AML-193 (cell line): ENCODE measurements around the gene DDX39A.
"Not testable (repeated sequence)": the region's sequence is repeated elsewhere in the genome, so short reads cannot be mapped to it uniquely, and the experiment has no call there.

Source experiments
- DNase-seq, 2 experiments: peaks; one replicate each; lab custom pipeline; 2025; lab: John Stamatoyannopoulos, UW

DDX39A gene

DNA sequence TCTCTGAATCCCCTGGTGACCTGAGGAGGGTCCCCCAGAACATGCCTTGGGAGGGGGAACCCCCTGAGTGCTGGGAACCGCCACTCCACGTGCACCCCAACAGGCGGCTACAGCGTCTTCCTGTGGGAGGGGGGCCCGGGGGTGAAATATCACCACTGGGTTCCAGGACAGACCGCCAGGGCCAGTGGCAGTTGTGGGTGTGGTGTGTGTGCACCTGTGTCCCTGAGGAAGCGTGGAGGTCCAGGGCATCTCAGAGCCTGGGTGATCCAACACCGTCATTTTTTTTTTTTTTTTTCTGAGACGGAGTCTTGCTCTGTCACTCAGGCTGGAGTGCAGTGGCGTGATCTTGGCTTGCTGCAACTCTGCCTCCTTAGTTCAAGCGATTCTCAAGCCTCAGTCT is 33.6 kb downstream of the DDX39A start:
- no peak for DNase-seq

- DNase-seq, result peak; percentile 81 to 87
Measured at GRCh38 chr19:14383661-14384555, 35.2 kb downstream of the DDX39A start.

GRCh38 chr19:14381689-14382474 is 37.3 kb downstream of the DDX39A start:
- peak; percentile 78 to 80 for DNase-seq

DNA sequence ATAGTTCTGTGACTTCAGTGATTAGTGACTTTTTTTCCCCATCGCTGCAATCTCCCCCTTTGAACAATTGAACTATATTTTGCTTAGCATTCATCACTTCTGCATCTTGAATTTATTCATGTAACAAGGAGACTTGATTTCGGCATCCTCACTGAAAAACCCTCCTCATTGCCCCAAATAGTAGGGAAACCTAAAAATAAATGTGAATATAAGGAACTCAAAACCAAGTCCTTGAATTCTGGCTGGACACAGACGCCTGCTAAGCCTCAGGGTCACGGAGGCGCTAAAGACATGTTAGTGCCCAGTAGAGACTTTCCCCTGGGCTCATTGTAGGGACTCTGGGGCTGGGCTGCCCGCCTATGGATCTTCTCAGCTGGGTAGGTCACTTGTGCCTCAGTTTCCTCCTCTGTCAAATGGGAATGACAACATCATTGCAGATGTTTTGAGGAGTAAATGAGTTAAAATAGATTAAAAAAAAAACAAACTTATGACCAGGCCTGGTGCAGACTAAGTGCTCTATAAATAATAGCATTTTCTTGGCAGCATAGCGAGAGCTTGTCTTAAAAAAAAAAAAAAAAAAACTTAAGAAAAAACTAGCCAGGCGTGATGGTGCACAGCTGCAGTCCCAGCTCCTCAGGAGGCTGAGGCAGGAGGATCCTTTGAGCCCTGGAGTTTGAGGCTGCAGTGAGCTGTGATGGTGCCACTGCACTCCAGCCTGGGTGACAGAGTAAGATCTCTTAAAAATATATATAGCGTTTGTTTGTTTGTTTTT is 39.7 kb downstream of the DDX39A start:
- no peak for DNase-seq

- DNase-seq, result no peak
Measured at GRCh38 chr19:14378890-14379289, 40.3 kb downstream of the DDX39A start.

DNA sequence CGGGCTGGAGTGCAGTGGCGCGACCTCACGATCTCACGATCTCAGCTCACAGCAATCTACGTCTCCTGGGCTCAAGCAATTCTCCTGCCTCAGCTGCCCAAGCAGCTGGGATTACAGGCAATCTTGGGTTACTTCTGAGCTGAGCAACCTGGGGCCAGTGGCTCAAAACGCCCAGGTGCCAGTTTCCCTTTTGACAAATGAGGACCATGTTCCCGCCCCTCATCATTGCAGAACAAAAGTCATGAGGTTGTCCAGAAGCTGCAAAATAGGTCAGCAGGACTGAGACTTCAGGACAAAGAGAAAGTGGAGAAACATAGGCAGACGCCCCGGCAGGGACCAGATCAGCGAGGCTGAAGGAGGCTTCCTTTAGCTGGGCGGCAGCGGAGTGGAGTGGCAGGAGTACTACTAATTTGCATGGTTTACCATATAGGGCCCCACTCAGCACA is 41.2 kb downstream of the DDX39A start:
- DNase-seq, result no peak

- no peak for DNase-seq
Measured at GRCh38 chr19:14375582-14376291, 43.4 kb downstream of the DDX39A start.

GRCh38 chr19:14375055-14375581 is 44.0 kb downstream of the DDX39A start:
- DNase-seq, result peak; percentile 90 to 92

GRCh38 chr19:14374313-14374712 is 44.8 kb downstream of the DDX39A start:
- DNase-seq, result not testable (repeated sequence)

DNA sequence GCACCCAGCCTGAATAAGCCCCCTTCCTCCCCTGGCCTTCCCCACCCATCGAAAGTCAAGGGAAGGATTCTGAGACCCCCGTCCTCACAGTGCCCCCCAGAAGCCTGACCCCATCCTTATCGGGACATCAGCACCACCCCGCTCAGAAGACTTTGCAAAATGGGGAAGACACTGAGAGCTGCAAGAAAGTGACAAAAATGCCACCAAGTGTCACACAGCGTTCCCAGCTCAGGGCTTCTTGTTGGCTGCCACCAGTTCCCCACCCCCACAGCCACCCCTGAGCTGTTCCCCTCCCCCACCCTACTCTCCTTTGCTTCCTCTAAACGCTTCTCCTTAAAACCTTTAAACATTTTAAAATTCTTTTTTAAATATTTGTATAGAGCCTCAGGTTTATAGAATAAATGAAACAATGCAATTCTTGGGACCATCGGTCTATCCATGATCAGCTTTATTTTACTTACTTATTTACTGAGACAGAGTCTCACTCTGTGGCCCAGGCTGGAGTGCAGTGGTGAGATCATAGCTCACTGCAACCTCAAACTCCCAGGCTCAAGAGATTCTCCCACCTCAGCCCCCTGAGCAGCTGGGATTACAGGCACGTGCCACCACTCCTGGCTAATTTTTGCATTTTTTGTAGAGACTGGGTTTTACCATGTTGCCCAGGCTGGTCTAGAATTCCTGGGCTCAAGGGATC is 46.6 kb downstream of the DDX39A start:
- not testable (repeated sequence) for DNase-seq

- peak in 1 of 2 experiments; percentile 16 for DNase-seq
Measured at GRCh38 chr19:14371301-14371821, 47.8 kb downstream of the DDX39A start.

DNA sequence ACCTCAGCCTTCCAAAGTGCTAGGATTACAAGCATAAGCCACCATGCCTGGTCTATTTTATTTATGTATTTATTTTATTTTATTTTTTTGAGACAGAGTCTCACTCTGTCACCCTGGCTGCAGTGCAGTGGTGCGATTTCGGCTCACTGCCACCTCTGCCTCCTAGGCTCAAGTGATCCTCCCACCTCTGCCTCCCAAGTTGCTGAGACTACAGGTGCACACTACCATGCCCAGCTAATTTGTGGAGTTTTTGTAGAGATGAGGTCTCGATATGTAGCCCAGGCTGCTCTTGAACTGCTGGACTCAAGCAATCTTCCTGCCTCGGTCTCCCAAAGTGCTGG is 48.2 kb downstream of the DDX39A start:
- DNase-seq, result no peak

DNA sequence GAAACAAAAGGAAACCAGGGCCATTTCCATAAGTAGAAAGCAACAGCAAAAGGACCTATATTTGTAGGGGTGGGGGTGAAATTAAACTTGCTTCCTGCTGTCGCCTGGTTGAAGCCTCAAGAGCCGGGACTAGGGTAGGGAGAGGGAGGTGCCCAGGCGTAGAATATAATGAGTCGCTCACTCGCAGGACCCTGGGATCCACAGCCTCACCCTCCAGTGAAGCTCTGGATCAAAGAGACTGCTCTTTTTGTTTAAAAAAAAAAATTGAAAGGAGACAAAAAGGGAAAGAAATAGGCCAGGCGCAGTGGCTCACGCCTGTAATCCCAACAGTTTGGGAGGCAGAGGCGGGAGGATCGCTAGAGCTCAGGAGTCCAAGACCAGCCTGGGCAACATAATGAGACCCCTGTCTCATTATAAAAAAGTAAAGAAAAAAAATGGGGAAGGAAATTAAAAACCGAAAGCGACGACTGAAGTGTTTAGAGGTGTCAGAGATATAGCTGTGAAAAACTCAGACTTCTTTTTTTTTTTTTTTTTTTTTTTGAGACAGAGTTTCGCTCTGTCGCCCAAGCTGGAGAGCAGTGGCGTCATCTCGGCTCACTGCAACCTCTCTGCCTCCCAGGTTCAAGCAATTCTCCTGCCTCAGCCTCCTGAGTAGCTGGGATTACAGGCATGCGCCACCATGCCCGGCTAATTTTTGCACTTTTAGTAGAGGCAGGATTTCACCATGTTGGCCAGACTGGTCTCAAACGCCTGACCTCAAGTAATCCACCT is 48.8 kb downstream of the DDX39A start:
- DNase-seq, result peak in 1 of 2 experiments; percentile 43

- DNase-seq, result no peak
Measured at GRCh38 chr19:14369399-14370168, 49.6 kb downstream of the DDX39A start.

- DNase-seq, result peak; percentile 70 to 78
Measured at GRCh38 chr19:14368011-14368513, 51.1 kb downstream of the DDX39A start.

DNA sequence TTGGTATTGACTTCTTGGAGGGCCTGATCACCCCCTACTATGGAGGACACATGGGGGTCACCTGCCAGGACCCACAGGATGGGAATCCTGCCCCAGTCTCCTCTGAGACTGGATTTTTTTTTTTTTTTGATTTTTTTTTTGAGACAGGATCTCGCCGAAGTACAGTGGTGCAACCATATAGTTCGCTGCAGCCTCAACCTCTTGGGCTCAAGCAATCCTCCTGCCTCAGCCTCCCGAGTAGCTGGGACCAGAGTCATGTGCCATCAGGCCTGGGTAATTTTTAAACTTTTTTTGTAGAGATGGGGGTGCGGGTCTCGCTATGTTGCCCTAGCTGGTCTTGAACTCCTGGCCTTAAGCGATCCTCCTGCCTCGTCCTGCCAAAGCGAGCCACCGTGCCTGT is 52.1 kb downstream of the DDX39A start:
- DNase-seq, result no peak

GRCh38 chr19:14366529-14366928 is 52.6 kb downstream of the DDX39A start:
- DNase-seq, result peak; percentile 43 to 48

GRCh38 chr19:14364098-14364443 is 55.1 kb downstream of the DDX39A start:
- not testable (repeated sequence) for DNase-seq
